Measurements from ENCODE around the gene RAPGEF1.

DNA sequence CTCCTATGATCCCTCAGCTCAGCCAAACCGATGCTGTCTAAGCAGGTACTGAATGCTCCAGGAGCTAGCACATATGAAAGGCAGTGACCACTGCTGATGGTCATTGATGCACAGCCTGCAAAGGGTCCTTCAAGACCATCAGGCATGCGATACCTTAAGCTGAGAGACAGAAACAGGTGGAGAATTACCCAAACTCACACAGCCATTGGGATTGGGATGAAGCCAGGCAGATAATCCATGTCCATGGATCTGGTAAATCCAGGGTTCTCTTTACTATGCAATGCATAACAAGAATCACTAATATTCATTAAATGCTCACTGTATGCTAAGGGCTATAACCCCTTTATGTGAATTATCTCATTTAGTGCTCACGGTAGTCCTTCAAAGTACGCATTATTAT is 36.2 kb downstream of the RAPGEF1 start:
- no peak for TF ChIP-seq CTCF (IDR thresholded peaks at IDR 0.05)
- TF ChIP-seq EZH2phosphoT487 (IDR thresholded peaks at IDR 0.05) = no peak
- no peak for TF ChIP-seq EZH2 (IDR thresholded peaks at IDR 0.05)
